ENCODE measurements around the gene PDSS2.
"Not testable (repeated sequence)": the region's sequence is repeated elsewhere in the genome, so short reads cannot be mapped to it uniquely, and the experiment has no call there.

The PDSS2 gene

GRCh38 chr6:107315114-107315513 is 144.2 kb downstream of the PDSS2 start:
- no peak for DNase-seq

GRCh38 chr6:107314531-107314939 is 144.8 kb downstream of the PDSS2 start:
- DNase-seq: no peak

- DNase-seq: no peak
Measured at GRCh38 chr6:107313776-107314175, 145.6 kb downstream of the PDSS2 start.

- DNase-seq: no peak
Measured at GRCh38 chr6:107310362-107310761, 149.0 kb downstream of the PDSS2 start.

GRCh38 chr6:107308677-107309076 is 150.7 kb downstream of the PDSS2 start:
- no peak for DNase-seq

GRCh38 chr6:107305994-107306393 is 153.4 kb downstream of the PDSS2 start:
- peak; percentile 43 for DNase-seq

GRCh38 chr6:107305391-107305790 is 154.0 kb downstream of the PDSS2 start:
- no peak for DNase-seq

GRCh38 chr6:107304421-107305025 is 154.8 kb downstream of the PDSS2 start:
- DNase-seq: no peak

GRCh38 chr6:107293350-107293749 is 166.0 kb downstream of the PDSS2 start:
- no peak for DNase-seq

GRCh38 chr6:107292715-107293271 is 166.6 kb downstream of the PDSS2 start:
- peak; percentile 46 for DNase-seq

- peak; percentile 59 for DNase-seq
Measured at GRCh38 chr6:107290491-107290890, 168.9 kb downstream of the PDSS2 start.

GRCh38 chr6:107289258-107289657 is 170.1 kb downstream of the PDSS2 start:
- DNase-seq: not testable (repeated sequence)

- not testable (repeated sequence) for DNase-seq
Measured at GRCh38 chr6:107285683-107286082, 173.7 kb downstream of the PDSS2 start.

- no peak for DNase-seq
Measured at GRCh38 chr6:107284805-107285204, 174.6 kb downstream of the PDSS2 start.

- DNase-seq: peak; percentile 31
Measured at GRCh38 chr6:107280791-107281190, 178.6 kb downstream of the PDSS2 start.

- DNase-seq: not testable (repeated sequence)
Measured at GRCh38 chr6:107280001-107280400, 179.4 kb downstream of the PDSS2 start.

- peak; percentile 97 for DNase-seq
Measured at GRCh38 chr6:107275330-107275865, 184.0 kb downstream of the PDSS2 start.

- DNase-seq: peak; percentile 55
Measured at GRCh38 chr6:107274288-107274687, 185.1 kb downstream of the PDSS2 start.

- DNase-seq: peak; percentile 24
Measured at GRCh38 chr6:107272246-107272645, 187.1 kb downstream of the PDSS2 start.

GRCh38 chr6:107271208-107271790 is 188.1 kb downstream of the PDSS2 start:
- DNase-seq: no peak

- no peak for DNase-seq
Measured at GRCh38 chr6:107267634-107268033, 191.7 kb downstream of the PDSS2 start.

GRCh38 chr6:107267006-107267405 is 192.4 kb downstream of the PDSS2 start:
- no peak for DNase-seq

- no peak for DNase-seq
Measured at GRCh38 chr6:107266563-107266962, 192.8 kb downstream of the PDSS2 start.

- no peak for DNase-seq
Measured at GRCh38 chr6:107264357-107264840, 195.0 kb downstream of the PDSS2 start.

Measured in OCI-M1 (cell line).